K562 (cell line): ENCODE data around the gene ADK. TPM values are rescaled to one million over a fixed set of nuclear protein-coding genes. Genes with fewer than 3 reads are reported as not detected.

ENCODE experiments used
- ARID1B ChIP-seq: fragments of 450-650 bp; IDR thresholded peaks from 2 replicates; pipeline ENCODE4 v1.6.1; 2016; ENCODE audit warnings: antibody characterized with exemption, mild to moderate bottlenecking, inconsistent platforms
- CEBPZ ChIP-seq: fragments of 150-350 bp; IDR thresholded peaks from 2 replicates; pipeline ENCODE4 v1.6.1; 2014; ENCODE audit warnings: low read depth, mild to moderate bottlenecking, low read length, borderline replicate concordance
- FOS ChIP-seq: IDR thresholded peaks from 3 replicates; pipeline ENCODE4 v1.6.1; 2011; ENCODE audit not compliant: insufficient read length; ENCODE audit errors: extremely low read depth
- MEIS2 ChIP-seq: fragments of 450-650 bp; IDR thresholded peaks from 2 replicates; pipeline ENCODE4 v1.6.1; 2014; ENCODE audit warnings: mild to moderate bottlenecking; ENCODE audit not compliant: partially characterized antibody
- NR2C1 ChIP-seq, 2 experiments: fragments of 450-650 bp; IDR thresholded peaks; 2 replicates each; pipeline ENCODE4 v1.6.1; 2017; ENCODE audit warnings: mild to moderate bottlenecking in 2 of 2, antibody characterized with exemption in 1 of 2, inconsistent platforms in 1 of 2, missing compliant biosample characterization in 1 of 2, missing genetic modification characterization in 1 of 2
- RCOR1 ChIP-seq, 2 experiments: IDR thresholded peaks; 2 replicates each; pipeline ENCODE4 v1.6.1; 2012; ENCODE audit warnings: low read depth in 2 of 2, low read length in 2 of 2, borderline replicate concordance in 1 of 2, improper control_type of control experiment in 1 of 2
- SMARCA4 ChIP-seq: fragments of 450-650 bp; IDR thresholded peaks from 2 replicates; pipeline ENCODE4 v1.6.1; 2016
- ZNF589 ChIP-seq: fragments of 200-800 bp; sonication (Bioruptor generic); IDR thresholded peaks from 2 replicates; pipeline ENCODE4 v1.6.1; 2016; ENCODE audit warnings: low read depth, missing genetic modification characterization, missing compliant biosample characterization
- polyA plus RNA-seq, 8 experiments: library from polyadenylated mRNA; depleted of rRNA in 4 of 8; stranded (reverse) in 5 of 8; unstranded in 3 of 8; fragments of >200 nt; fragmentation: Nextera tagmentation in 2 of 8; fragmentation: Illumina TruSeq in 1 of 8; extraction: Ambion mirVana in 2 of 8; extraction: Trizol in 1 of 8; gene quantifications; 2 replicates each; pipeline versions ENCODE4 v1.2.1 to v1.2.3, GENCODE V29; 2011 to 2014; ENCODE audit warnings: inconsistent platforms in 1 of 8, missing spikeins in 1 of 8
- total RNA-seq, 7 experiments: library from RNA; depleted of rRNA in 6 of 7; stranded (reverse); fragments of >200 nt in 6 of 7; fragmentation: Illumina TruSeq in 2 of 7; extraction: Trizol in 2 of 7; gene quantifications; 2 replicates each; pipeline versions ENCODE4 v1.2.1 to v1.2.3, GENCODE V29; 2011 to 2021; ENCODE audit warnings: low replicate concordance in 1 of 7
- TF ChIP-seq, protein P1 (sequence below), 3 experiments: IDR thresholded peaks in 2 of 3; conservative IDR thresholded peaks in 1 of 3; 2 replicates each; pipeline ENCODE4 v1.5.1; 2011 to 2012; ENCODE audit warnings: low read length in 3 of 3, mild to moderate bottlenecking in 3 of 3, control low read depth in 2 of 3, improper control_type of control experiment in 1 of 3, inconsistent platforms in 1 of 3, low read depth in 1 of 3, mixed read lengths in 1 of 3, moderate library complexity in 1 of 3; ENCODE audit not compliant: insufficient read depth in 2 of 3
- TF ChIP-seq, protein P2 (sequence below): fragments of 450-650 bp; IDR thresholded peaks from 2 replicates; pipeline ENCODE4 v1.6.1; 2018; ENCODE audit not compliant: partially characterized antibody

Gene ADK
- total and polyA plus RNA-seq, 9 of the 15 experiments (the other 6 are each of a cell fraction or from before 2014, with no cell fraction given) = 54.2 to 97.8 (median 73.6) TPM

- TF ChIP-seq ARID1B (peak; percentile 54), CEBPZ (no peak), ZNF589 (CRISPR knock-in tag) (no peak), MEIS2 (no peak), SMARCA4 (peak; percentile 49; the same call in 1 of the 2 replicates), RCOR1 (IDR thresholded peaks at IDR 0.05; ENCODE audit: borderline replicate concordance in 1 of 2, low read depth in 2 of 2, low read length in 2 of 2) (no peak), FOS (no peak), NR2C1 (IDR thresholded peaks at IDR 0.05) (no peak), NR2C1 (tag; IDR thresholded peaks at IDR 0.05) (peak; percentile 18; the same call in 1 of the 2 replicates)
- TF ChIP-seq, protein P1, sequence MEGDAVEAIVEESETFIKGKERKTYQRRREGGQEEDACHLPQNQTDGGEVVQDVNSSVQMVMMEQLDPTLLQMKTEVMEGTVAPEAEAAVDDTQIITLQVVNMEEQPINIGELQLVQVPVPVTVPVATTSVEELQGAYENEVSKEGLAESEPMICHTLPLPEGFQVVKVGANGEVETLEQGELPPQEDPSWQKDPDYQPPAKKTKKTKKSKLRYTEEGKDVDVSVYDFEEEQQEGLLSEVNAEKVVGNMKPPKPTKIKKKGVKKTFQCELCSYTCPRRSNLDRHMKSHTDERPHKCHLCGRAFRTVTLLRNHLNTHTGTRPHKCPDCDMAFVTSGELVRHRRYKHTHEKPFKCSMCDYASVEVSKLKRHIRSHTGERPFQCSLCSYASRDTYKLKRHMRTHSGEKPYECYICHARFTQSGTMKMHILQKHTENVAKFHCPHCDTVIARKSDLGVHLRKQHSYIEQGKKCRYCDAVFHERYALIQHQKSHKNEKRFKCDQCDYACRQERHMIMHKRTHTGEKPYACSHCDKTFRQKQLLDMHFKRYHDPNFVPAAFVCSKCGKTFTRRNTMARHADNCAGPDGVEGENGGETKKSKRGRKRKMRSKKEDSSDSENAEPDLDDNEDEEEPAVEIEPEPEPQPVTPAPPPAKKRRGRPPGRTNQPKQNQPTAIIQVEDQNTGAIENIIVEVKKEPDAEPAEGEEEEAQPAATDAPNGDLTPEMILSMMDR (IDR thresholded peaks at IDR 0.05 in 2 of 3, conservative IDR thresholded peaks at IDR 0.05 in 1 of 3; ENCODE audit: insufficient read depth in 2 of 3, low read depth in 1 of 3, low read length in 3 of 3) = no peak
- TF ChIP-seq, protein P2, sequence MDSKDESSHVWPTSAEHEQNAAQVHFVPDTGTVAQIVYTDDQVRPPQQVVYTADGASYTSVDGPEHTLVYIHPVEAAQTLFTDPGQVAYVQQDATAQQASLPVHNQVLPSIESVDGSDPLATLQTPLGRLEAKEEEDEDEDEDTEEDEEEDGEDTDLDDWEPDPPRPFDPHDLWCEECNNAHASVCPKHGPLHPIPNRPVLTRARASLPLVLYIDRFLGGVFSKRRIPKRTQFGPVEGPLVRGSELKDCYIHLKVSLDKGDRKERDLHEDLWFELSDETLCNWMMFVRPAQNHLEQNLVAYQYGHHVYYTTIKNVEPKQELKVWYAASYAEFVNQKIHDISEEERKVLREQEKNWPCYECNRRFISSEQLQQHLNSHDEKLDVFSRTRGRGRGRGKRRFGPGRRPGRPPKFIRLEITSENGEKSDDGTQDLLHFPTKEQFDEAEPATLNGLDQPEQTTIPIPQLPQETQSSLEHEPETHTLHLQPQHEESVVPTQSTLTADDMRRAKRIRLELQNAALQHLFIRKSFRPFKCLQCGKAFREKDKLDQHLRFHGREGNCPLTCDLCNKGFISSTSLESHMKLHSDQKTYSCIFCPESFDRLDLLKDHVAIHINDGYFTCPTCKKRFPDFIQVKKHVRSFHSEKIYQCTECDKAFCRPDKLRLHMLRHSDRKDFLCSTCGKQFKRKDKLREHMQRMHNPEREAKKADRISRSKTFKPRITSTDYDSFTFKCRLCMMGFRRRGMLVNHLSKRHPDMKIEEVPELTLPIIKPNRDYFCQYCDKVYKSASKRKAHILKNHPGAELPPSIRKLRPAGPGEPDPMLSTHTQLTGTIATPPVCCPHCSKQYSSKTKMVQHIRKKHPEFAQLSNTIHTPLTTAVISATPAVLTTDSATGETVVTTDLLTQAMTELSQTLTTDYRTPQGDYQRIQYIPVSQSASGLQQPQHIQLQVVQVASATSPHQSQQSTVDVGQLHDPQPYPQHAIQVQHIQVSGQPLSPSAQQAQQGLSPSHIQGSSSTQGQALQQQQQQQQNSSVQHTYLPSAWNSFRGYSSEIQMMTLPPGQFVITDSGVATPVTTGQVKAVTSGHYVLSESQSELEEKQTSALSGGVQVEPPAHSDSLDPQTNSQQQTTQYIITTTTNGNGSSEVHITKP = no peak
Observed at GRCh38 chr10:74502963-74503608, 352.1 kb downstream of the ADK start (continued).
